GM18867 (cell line): ENCODE measurements around the gene LRRC8E.
A peak's percentile ranks its signal among the peaks of the same experiment; 100 is the strongest.
"Not testable (repeated sequence)": the region's sequence is repeated elsewhere in the genome, so short reads cannot be mapped to it uniquely, and the experiment has no call there.

Source experiments
- ATAC-seq: cut with Tn5 transposase; IDR thresholded peaks from one replicate; pipeline ENCODE4 v1.9.1; 2021; ENCODE audit warnings: mild to moderate bottlenecking, moderate library complexity; ENCODE audit not compliant: unreplicated experiment

LRRC8E gene

DNA sequence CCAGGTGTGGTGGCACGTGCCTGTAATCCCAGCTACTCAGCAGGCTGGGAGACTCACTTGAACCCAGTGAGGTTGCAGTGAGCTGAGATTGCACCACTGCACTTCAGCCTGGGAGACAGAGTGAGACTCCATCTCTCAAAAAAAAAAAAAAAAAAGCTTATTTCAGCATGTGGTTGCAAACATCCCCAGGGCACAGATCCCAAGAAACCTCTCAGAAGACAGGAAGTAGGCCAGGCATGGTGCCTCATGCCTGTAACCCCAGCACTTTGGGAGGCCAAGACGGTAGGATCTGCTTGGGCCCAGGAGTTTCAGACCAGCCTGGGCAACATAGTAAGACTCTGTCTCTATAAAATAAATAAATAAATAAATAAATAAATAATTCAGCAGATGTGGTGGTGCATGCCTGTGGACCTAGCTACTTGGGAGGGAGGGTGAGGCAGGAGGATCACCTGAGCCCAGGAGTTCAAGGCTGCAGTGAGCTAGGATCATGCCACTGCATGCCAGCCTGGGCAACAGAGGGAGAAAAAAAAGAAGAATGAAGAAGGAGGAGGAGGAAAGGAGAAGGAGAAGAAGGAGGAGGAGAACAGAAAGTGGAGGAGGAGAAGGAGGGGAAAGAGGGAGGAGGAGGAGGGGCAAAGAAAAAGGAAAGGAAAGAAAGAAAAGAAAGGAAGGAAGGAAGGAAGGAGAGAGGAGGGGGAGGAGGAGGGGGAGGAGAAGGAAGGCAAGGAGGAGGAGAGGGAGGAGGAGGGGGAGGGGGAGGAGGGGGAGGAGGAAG lies 4.3 kb upstream of the LRRC8E start:
- ATAC-seq = no peak

DNA sequence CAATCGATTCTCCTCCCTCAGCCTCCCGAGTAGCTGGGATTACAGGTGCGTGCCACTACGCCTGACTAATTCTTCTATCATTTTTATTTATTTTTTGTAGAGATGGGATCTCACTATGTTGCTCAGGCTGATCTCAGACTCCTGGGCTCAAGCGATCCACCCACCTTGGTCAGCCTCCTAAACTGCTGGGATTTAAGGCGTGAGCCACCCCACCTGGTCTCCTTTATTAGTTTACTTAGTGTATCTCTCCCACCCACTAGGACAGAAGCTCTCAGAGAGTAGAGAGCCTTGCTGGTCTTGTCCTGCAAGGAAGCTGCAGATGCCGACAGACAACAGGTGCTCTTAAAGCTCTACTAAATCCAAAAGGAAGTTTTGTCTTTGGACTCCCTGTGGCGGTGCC lies 2.5 kb upstream of the LRRC8E start:
- no peak for ATAC-seq

DNA sequence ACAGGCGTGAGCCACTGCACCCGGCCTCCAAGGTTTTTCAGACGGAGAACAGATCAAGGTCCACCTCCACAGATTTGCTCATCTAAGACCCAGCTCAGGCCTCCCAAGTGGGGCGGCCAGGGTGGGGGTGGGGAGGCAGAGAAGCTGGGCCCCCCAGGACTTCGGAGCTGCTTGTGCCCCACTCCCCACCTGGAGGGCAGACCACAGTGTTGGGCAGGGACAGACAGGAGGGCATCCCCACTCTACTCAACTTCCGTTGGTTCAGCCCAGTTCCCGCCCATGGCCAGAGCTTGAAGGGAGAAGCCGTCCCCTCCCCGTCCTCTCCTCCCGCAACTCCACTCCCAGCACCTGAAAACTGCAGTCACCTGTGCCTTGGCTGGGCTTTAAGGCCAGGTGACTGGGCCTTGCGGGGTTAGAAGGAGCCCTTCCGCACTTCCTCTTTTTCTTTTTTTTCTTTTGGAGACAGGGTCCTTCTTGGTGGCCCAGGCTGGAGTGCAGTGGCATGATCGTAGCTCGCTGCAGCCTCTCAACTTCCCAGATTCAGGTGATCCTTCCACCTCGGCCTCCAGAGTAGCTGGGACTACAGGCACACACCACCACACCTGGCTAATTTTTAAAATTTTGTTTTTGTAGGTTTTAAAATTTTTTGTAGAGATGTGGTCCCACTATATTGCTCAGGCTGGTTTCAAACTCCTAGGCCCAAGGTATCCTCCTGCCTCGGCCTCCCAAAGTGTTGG lies 734 bp upstream of the LRRC8E start:
- ATAC-seq = no peak

DNA sequence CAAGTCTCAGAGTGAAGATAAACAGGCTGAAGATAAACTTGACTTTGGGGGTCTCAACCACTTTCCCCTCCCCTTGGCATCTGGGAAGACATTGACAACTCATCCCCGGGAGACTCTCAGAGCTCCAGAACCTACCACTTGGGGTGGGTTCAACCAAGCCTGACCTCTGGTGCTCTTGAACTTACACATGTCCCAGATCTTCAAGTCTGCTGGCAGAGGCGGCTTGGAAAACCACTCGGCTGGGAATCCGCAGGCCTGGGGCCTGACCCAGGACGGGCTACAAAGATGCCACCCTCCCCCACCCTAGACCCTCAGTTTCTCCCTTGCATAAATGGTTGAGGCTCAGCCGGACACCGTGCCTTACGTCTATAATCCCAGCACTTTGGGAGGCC lies 512 bp downstream of the LRRC8E start:
- ATAC-seq = no peak

DNA sequence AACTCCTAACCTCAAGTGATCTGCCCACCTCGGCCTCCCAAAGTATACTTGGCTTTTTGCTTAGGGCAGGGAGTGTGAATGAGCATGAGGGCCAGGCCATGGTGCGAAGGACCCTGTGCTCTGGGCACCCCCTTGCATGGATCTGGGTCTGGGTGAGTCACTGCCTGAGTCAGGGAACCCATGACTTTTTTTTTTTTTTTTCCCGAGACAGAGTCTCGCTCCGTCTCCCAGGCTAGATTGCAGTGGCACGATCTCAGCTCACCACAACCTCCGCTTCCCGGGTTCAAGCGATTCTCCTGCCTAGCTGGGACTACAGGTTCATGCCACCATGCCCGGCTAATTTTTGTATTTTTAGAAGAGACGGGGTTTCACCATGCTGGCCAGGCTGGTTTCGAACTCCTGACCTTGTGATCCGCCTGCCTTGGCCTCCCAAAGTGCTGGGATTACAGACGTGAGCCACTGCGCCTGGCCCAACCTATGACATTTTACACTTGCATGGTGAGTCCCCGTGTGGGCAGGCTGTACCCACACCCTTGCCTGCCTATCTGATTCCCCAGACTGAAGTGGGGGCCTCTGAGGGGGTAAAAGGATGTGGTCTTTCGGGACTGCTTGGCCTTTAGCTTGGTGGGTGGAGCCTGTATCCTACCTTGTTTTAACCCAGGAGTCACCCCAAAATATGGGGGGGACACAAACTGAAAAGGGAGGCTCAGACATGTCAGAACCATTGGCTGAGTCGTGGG lies 5.2 kb downstream of the LRRC8E start:
- ATAC-seq = not testable (repeated sequence)

DNA sequence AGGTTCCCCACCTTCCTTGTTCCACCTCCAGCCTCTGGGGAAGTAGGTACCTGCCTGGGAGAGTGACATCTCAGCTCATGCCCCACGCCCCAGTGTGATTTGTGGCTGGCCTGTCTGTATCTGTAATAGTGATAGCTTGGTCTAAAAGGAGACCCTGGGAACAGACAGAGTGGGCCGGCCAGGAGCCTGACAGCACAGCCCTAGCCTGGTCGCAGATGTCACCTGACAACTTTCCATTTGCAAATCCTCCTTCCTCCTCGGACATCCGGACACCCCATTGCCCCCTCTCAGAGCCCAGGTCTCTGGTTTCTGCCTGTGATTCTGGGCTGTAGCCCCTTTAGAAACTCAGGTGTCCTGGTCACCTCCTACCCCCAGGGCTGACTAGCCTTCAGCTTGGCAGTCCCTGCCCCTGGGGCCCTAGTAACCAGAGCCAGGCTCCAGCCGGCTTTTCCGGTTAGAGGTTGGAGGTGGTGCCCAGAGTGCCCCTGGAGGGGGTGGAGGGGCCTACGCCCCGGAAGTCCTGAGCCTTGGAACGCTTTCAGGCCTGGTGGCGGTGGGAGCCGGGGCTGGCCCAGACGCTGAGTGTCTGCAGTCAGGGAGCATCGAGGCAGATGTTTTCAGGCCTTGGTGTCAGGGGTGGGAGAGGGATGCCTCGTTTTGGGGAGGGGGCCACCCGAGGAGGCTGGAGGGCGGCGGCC lies 6.5 kb downstream of the LRRC8E start:
- no peak for ATAC-seq

DNA sequence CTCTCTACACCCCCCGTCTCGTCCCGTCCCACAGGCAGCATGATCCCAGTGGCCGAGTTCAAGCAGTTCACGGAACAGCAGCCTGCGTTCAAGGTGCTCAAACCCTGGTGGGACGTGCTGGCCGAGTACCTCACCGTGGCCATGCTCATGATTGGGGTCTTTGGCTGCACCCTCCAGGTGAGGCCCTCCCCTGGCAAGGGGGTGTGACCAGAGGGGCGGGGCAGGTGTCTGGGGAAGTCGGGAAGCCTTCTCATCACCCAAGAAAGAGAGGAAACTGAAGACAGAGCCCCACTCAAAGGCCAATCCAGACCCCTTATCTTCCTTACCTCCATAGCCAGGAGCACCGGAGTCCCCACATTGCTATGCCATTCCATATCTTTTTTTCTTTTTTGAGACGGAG lies 7.3 kb downstream of the LRRC8E start:
- ATAC-seq = no peak

DNA sequence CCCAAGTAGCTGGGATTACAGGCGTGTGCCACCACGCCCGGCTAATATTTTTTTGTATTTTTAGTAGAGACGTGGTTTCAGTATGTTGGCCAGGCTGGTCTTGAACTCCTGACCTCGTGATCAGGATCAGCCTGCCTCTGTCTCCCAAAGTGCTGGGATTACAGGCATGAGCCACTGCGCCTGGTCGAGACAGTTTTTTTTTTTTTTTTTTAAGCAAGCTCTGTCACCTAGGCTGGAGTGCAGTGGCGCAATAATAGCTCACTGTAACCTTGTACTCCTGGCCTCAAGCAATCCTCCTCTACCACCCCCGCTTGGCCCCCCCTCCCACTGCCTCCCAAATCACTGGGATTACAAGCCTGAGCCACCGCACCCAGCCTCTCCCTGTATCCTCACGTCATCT lies 9.0 kb downstream of the LRRC8E start:
- ATAC-seq = no peak

DNA sequence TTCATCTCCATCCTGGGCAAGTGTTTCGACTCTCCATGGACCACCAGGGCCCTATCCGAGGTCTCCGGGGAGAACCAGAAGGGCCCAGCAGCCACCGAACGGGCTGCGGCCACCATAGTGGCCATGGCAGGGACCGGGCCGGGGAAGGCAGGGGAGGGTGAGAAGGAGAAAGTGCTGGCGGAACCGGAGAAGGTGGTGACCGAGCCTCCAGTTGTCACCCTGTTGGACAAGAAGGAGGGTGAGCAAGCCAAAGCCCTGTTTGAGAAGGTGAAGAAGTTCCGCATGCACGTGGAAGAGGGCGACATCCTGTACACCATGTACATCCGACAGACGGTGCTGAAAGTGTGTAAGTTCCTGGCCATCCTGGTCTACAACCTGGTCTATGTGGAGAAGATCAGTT lies 10.7 kb downstream of the LRRC8E start:
- ATAC-seq = no peak

DNA sequence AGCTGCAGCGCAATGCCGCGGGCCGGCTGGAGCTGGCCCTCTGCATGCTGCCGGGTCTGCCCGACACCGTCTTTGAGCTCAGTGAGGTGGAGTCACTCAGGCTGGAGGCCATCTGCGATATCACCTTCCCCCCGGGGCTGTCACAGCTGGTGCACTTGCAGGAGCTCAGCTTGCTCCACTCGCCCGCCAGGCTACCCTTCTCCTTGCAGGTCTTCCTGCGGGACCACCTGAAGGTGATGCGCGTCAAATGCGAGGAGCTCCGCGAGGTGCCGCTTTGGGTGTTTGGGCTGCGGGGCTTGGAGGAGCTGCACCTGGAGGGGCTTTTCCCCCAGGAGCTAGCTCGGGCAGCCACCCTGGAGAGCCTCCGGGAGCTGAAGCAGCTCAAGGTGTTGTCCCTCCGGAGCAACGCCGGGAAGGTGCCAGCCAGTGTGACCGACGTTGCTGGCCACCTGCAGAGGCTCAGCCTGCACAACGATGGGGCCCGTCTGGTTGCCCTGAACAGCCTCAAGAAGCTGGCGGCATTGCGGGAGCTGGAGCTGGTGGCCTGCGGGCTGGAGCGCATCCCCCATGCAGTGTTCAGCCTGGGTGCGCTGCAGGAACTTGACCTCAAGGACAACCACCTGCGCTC lies 11.6 kb downstream of the LRRC8E start:
- no peak for ATAC-seq

DNA sequence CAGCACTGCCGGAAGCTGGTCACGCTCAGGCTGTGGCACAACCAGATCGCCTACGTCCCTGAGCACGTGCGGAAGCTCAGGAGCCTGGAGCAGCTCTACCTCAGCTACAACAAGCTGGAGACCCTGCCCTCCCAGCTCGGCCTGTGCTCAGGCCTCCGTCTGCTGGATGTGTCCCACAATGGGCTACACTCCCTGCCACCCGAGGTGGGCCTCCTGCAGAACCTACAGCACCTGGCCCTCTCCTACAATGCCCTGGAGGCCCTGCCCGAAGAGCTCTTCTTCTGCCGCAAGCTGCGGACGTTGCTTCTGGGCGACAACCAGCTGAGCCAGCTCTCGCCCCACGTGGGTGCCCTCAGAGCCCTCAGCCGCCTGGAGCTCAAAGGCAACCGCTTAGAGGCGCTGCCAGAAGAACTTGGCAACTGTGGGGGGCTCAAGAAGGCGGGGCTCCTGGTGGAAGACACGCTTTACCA lies 12.1 kb downstream of the LRRC8E start:
- ATAC-seq = no peak

DNA sequence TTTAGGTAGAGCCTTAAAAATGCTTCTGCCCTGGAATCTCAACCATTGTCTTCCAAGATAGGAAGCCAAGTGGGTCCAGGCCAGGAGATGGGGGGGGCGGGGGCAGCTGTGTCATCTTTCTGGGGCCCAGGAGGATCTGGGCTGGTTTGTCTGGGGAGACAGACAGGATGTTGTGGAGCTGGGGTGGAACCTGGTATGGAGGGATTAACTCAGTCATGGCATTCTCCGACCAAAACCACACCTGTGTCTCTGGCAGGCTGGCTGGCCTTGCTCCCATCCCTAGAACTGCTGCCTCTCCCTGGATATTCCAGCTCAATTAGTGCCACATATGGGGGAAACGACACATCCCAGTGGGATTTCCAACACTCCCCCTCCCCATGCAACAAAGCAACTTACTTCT lies 12.6 kb downstream of the LRRC8E start:
- no peak for ATAC-seq

DNA sequence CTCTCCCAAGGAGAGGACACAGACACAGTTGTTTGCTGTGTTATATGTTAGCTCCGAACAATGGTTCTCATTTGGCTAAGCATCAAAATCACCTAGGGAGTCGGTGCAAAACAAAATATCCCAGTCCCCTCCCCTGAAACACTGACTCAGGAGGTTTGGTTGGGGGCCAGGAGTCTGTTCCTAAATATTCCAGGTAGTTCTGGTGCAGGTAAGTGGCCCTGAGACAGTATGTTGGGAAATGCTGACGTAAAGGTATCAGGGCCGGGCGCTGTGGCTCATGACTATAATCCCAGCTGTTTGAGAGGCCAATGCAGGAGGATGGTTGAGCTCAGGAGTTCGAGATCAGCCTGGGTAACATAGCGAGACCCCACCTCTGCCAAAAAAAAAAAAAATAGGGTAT lies 13.0 kb downstream of the LRRC8E start:
- ATAC-seq = no peak

DNA sequence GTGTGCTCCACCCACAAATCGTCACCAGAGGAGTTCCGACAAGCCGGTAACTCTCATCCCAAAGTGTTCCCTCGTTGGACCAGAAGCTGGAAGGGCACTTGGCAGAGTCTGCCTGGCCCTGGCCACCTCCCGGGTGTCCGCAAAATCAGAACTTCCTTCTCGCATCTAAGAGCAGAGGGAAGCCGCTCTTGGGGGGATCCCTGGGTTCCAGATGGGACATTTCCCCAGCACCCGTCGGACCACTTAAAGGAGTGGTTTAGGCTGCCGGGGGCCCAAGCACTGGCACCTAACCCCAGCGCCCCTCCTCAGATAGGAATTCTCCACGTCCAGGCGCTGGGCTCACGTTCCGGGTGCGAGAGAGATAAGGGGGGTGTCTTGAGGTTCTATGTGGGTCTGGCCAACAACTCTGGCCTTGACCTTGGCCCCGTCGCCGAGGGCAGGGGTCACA lies 14.5 kb downstream of the LRRC8E start:
- ATAC-seq = no peak

DNA sequence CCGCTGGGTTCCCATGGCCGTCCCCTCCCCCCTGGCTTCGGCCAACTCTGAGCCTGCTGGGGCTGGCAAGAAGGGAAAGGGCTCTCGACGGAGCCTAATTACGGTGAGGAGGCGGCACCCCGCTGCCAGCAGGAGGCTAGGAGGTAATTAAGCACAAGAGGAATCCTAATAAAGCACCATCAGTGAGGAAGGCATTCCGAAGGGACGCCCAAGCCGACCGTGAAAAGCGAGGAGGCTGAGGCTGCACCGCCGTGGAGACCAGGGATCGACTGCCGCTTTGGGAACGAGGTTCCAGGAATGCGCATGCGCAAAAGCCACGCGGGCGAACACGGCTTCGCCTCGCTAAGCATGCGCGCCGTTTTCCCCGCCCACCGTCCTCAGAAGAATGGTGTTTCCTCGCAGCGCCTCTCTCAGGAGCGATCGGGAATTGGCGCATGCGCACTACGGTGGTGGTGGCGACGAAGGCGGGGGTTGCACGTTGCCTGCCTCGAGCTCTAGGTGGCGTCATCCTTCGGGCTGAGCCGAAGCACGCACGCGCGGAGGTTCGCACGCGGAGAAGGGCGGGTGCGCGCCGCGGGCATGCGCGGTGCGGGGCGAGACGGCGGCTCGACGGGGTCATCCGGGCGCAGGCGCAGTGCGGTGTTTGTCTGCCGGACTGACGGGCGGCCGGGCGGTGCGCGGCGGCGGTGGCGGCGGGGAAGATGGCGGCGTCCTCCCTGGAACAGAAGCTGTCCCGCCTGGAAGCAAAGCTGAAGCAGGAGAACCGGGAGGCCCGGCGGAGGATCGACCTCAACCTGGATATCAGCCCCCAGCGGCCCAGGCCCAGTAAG lies 15.1 kb downstream of the LRRC8E start, which contains the start of gene MAP2K7:
MAP2K7 (plus strand) TSS at position 634 of the 830 bp plus-strand sequence; CDS start at position 702, 68 bp downstream.
- peak; percentile 81 for ATAC-seq

DNA sequence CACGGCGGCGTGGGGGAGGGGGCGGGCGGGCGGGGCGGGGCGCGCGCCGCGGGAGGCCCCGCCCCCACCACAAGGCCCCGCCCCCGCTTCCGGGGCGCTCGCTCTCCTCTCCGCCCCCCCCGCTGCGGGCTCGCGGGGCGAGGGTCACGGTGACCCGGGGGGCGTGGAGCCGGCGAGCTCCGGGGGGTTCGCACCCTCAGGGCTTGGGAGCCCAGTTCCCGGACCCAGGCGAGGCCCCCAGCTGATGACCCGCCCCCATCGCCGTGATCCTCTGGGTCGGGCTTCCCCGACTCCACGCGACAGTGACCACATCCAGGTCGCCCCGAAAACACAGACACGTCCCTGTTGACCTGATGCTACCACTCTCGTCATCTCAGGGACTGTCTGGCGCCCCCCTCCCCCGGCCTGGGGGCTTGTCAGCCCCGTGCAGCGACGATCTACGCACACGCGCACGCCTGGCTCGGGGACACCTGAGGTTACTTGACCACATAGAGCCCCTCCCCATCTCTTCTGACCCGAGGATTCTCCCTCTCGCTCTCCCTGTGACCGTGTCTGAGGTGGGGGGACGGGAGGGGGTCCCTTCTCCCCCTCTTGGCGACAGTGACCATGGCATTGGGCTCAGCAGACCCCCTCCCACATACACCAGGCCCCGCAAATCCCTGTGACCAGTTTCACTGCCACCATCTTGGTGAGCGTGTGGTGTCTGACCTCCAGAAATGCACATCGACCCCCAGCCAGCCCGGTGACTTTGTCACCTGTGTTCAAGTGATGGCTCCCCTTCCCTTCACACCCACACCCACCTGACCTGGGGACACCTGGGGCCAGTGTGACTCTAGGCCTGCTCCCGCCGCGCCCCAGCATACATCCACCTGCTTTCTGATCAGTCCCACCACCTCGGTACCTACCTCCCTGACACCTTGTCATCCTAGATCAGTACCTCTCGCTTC lies 16.0 kb downstream of the LRRC8E start:
- peak; percentile 29 for ATAC-seq

DNA sequence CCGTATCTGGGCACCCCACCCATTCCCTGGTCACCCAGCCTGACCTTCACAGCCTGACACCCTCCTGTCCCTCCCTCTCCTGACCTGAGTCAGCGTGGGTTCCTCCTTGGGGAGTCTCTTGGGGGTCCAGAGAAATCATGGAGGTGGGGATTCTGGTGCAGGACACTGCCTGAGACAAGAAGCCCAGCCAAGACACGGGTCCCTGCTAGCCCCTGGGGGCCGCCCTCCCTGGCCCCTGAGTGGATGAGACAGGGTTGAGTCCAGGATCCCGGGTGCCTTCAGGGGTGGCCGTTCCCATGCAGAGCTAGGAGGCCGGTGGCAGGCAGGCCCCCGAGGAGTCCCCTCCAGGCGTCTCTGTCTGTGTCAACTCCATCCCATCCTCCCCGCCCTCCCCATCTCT lies 17.0 kb downstream of the LRRC8E start:
- no peak for ATAC-seq

DNA sequence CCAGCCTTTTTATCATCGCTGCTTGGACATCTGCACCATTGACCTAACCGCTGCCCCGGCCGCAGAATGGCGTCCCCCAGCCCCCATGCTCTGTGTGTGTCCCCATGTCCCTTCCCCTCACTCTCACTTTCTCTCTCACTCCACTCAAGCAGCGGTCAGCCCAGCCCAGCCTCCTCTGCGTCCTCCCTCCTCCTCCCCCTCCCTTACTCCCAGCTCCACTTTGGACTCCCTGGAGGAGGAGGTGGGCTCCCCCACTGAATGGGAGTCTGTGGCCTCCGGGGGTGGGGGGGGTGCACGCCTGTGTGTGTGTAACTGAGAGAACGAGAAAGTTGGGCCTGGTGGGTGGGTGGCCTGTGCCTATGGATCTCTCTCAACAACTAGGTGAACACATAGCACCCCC lies 17.5 kb downstream of the LRRC8E start:
- ATAC-seq = no peak
